NT2/D1 (cell line): Measurements from ENCODE around the gene ADAMTS2.

Experiments used
- SUZ12 ChIP-seq: IDR thresholded peaks from 2 replicates; pipeline ENCODE4 v1.6.1; 2011; ENCODE audit not compliant: insufficient read length, insufficient read depth; ENCODE audit errors: extremely low read depth
- YY1 ChIP-seq: IDR thresholded peaks from 2 replicates; pipeline ENCODE4 v1.6.1; 2011; ENCODE audit not compliant: insufficient read length, insufficient read depth
- ZNF274 ChIP-seq: IDR thresholded peaks from 2 replicates; pipeline ENCODE4 v1.6.1; 2011; ENCODE audit warnings: mild to moderate bottlenecking, low read depth, low read length

- TF ChIP-seq YY1 (no peak), SUZ12 (no peak), ZNF274 (no peak)
These were observed 2.7 kb downstream of the ADAMTS2 start for GRCh38 chr5:179342577-179342976.
